Activated CD4-positive, alpha-beta T cell treated with anti-CD3 and anti-CD28 coated beads for 48 hours (primary cell): ENCODE measurements around the gene ZBTB3.
"Not testable (repeated sequence)": the region's sequence is repeated elsewhere in the genome, so short reads cannot be mapped to it uniquely, and the experiment has no call there.

ENCODE experiments used
- DNase-seq: peaks from one replicate; pipeline ENCODE4 v3.0.0-alpha.2; 2020

ZBTB3 gene

DNA sequence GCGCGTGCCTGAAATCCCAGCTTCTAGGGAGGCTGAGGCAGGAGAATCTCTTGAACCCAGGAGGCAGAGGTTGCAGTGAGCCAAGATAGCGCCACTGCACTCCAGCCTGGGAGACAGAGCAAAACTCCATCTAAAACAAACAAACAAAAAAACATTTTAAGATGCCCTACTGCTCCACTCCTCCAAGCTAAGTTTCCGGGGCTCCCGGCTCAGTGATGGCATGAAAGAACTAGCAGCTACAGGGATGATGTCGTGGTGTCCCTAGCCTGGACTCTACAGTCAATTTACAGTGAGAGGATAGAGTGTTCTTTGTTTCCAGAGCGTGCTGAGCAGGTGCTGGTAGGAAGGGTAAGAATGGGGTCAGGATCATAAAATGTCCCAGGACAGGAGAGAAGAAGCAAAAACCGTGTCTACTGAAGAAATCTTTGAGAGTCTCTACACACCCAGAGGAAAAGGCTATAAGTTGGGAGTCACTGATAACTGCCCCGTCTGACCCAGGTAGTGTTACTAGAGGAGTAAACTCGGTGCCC, 1.2 kb upstream of the ZBTB3 start:
- no peak for DNase-seq

DNA sequence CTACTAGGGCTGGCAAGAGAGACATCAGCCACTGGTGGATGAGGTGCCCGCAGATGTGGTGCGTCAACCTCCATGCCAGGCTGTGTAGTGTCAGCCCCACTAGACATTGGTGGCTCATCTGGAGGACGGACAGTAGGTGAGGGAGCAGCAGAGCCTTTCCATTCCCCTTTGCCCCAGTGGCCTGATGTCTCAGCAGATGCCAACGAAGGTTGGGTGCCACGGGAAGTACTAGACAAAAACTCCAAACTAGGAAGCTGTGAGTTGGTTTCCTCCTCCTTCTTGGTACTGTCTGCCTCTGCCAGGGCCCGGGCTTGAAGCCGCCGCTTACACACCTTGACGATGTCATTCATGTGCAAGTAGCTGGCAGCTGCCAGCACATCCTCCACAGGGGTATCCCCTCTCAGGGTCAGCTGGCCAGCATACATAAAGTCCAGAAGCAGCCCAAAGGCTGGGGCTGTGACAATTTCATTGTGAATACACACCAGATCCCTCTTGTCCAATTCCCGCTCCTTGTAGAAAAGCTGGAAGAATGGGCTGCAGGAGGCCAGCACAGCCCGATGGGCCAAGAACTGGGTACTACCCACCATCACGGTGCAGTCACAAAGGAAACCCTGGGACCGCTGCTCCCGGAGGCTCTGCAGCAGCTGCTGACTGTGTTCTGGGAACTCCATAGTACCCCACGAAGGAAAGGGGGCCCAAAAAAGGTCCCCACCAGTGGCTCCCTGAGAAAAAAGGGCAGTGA, 795 bp downstream of the ZBTB3 start:
- no peak for DNase-seq

DNA sequence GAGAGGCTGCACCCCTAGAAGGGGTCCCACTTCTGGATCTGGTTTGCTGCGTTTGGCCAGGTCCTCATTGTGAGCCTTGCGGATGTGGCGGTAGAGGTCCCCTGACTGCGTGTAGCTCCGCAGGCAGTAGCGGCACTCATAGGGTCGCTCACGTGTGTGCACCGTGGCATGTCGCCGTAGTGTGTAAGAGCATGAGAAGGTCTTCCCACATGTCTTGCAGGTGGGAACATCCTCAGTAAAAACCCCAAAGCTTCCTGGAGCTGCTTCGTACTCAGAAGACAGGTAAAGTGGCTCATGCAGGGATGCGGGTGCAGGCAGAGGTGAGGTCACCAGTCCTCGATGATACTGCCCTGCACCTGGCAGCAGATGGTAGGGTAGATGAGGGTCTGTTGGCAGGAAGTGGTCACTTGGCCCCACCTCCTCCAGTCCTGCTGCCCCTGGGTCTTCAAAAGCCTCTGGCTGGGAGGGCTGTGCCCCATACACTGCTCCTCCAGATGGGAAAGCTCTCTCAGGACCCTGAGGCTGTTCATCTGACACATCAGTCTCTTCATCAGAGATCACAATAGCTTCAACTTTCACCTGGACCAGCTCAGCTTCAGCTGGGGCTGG, 1.7 kb downstream of the ZBTB3 start:
- DNase-seq, result no peak

DNA sequence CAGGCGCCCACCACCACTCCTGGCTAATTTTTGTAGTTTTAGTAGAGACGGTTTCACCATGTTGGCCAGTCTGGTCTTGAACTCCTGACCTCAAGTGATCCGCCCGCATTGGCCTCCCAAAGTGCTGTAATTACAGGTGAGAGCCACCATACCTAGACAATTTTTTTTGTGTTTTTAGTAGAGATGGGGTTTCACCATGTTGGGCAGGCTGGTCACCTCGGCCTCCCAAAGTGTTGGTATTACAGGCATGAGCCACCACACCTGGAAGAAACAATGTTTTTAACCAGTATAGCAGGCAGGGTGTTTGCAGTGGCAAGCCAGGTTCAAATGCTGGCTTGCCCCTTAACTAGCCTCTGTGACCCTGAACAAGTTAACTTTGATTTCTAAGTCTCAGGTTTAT, 4.0 kb downstream of the ZBTB3 start:
- not testable (repeated sequence) for DNase-seq

DNA sequence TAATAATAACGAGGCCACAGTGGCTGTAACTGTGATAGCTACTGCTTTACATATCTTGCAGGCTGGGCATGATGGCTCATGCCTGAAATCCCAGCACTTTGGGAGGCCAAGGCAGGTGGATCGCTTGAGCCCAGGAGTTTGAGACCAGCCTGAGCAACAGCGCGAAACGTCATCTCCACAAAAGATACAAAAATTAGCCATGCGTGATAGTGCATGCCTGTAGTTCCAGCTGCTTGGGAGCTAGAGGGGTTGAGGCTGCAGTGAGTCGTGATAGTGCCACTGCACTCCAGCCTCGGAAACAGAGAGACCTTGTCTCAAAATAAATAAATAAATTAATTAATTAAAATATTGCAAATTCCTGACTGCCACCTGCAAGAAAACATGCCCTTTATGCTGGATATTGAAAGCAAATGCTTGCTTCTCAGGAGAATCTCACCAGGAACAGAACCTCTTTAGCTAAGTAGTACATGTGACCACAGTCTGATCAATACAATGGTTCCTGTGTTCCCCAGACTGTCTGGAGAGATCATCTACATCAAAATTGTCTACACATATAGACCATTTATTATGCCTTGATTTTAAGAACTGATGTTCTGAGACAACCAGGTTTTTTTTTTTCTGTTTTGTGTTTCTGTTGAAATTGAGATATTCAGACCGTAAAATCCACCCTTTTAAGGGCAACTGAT, 6.3 kb downstream of the ZBTB3 start:
- DNase-seq, result no peak

DNA sequence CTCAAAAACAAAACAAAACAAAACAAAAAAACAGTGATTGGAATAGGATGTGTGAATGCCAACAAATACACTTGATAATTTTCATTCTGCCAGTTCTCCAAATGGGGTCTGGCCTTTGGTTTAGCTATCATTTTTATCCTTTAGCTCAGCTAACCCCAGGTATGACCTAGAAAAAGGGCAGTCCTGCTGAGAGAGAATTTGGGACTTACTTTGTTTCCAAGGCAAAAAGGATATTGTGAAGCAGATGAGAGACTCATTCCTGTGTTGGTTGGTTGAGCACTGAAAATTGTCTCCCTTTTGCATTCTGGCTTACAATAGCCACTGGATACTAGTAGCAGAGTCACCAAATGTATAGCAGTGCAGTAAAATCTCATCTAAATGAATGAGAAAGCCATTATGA, 16.8 kb downstream of the ZBTB3 start:
- no peak for DNase-seq

DNA sequence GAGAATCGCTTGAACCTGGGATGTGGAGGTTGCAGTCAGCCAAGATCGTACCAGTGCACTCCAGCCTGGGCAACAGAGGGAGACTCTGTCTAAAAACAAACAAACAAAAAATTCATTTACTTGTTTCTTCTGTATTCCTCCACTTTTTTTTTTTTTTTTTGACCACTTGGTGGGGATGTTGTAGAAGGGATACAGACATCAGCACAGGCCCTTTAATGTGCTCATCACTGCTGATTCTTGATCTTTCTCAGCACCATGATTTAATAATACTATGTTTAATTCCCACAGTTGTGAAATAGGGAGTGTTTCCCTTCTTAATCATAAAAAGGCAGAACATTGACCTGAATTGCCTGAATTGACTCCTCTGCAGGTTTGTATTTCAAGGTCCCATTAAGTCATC, 21.1 kb downstream of the ZBTB3 start:
- no peak for DNase-seq

DNA sequence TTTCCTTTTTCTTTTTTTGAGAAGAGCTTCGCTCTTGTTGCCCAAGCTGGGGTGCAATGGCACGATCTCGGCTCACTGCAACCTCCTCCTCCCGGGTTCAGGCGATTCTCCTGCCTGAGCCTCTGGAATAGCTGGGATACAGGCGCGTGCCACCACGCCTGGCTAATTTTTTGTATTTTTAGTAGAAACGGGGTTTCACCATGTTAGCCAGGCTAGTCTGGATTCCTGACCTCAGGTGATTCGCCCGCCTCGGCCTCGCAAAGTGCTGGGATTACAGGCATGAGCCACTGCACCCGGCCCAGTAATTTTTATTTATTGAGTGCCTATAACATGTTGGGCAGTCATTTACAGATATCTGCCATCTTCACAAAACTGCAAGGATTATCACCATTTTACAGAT, 23.9 kb downstream of the ZBTB3 start:
- not testable (repeated sequence) for DNase-seq

DNA sequence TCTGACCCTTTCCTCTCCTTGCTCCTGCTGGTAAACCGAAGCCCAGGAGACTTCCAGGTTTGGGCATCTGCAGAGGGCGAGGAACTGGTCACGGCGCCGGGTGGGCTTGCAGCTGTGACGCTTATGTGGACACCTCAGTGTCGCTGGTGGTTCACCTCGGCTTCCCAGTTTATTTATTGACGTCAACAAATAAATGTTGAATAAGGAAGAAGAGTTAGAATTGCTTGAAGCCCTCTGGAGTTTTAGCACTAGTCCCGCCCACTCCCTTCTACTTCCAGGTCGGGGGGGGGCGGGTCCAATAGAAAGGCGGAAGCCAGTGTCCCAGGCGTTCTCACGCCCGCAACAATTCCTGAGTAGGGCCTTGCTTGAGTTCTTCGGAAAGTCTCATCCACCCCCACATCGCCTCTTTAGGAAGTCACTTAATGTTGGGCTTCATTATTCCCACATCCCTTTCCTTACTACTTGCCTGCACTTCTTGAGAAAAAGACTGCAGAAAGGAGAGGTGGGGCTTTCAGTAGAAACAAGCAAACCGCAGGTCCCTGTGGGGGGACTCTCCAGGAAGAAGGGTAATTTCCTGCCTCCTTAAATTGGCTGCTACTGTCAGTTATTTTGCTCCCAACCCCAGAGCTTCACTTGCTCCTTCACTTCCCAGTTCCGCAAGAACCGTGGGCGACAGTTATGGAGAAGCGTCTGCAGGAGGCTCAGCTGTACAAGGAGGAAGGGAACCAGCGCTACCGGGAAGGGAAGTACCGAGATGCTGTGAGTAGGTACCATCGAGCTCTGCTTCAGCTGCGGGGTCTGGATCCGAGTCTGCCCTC, 25.6 kb downstream of the ZBTB3 start, which contains the start of gene TTC9C:
TSS of gene TTC9C (plus strand) at position 316 of the 818 bp plus-strand sequence. CDS start at position 679, 363 bp downstream.
- DNase-seq, result peak; percentile 87

DNA sequence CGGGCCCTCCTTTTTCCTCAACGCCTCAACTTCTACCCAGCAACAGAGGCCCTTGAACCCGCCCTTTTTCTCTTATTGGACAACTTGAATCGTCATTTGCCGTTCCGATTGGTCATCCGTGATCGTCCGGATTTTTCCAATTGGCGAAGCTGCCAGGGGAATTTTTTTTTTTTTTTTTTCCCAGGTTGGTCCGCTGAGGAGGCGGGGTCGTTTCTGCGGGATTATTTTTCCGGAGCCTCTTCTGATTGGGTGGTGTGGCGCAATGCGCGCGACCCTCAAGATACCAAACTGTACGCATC, 26.1 kb downstream of the ZBTB3 start:
- peak; percentile 87 for DNase-seq

DNA sequence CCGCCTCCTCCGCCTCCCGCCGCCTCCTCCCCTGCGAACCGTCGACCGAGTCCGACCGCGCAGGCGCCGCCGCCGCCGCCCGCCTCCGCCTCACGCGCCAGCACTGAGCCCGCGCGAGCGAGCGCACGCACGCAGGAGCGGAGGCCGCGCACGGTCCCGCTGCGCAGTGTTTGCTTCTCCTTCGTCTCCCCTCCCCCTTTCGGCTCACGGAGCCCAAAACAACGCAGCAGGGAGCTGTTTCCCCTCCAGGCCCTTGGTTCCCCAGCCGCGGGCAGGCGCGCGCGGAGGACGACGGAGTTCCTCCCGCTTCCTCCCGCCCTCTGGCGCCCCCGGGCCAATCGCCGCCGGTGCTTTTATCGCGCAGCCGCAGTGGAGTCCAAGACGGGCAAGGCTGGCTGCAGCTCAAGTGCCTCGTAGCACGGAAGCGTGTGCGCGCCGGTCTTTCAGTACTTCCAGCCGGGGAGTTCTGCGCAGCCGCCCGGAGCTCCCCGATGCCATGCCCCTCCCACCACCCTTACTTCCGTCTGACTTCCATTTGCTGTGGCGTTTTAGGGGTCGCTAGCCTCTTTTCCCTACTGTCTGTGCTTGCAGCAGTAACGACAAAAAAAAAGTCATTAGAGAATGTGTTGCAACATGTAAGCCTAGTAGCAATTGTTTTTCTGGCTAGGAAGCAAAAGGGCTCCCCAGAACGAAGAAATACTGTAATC, 26.6 kb downstream of the ZBTB3 start, which contains the start of gene HNRNPUL2:
TSS of gene HNRNPUL2 (minus strand) at position 293 of the 707 bp plus-strand sequence. CDS start 301 bp downstream, outside the sequence.
- DNase-seq, result peak; percentile 99

DNA sequence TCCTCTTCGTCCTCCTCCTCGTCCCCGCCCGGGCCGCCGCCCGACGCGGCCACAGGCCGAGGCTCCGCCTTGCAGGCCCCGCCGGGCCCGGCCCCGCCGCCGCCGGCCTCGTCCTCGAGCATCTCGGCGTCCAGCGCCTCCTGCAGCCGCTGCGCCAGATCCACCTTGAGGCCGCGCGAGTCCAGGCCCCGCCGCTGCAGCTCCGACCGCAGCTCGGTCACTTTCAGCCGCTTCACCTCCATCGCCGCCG, 27.1 kb downstream of the ZBTB3 start:
- DNase-seq, result no peak

DNA sequence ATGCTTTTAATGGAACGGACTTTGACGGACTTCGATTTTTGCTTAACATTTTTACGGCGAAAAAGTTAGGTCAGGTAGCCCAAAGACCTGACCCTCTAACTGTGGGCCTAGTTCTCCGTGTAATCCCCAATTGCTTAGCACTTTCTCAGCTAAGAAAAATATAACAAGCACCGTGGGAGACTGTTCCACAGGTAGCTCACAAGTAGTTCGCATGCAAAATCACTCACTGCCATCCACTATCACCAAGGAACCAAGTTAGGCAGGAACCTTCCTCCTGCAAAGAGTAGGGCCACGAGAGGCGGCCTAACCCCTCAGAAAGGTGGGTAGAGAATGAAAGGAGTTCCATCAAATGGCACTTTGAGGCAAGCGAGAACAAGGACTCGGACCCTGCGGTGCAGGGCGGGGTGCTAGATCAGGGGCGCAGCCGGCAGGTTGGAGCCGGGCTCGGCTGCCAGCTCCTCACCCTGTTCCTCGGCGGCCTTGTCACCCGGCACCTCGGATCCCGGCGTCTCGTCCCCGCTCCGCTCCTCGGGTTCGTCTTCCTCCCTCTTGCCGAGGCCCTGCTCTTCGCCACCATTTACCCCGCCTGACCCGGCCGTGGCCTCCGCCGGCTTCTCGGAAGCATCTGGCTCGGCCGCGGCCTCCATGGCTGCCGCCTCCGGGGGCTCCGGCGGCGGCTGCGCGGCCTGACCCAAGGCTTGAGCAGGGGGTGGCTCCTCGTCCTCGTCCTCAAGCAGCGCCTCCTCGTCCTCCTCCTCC, 27.6 kb downstream of the ZBTB3 start:
- peak; percentile 37 for DNase-seq

DNA sequence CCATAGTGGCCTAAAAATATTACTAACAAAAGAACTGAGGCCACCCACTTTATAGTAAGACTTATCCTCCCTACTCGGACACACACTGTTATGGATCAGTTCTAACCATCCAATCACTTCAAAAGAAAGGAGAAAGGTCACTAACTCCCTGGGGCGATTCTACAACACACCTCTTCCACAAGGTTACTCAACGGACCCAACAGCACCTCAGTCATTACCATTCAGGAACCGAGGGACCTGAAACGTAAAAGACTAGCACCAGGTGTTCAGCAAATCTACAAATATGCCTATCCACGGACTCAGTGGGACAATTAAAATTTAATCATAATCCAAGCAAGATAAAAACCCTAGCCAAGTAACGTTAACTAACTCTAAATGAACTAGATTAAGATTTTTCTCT, 28.3 kb downstream of the ZBTB3 start:
- DNase-seq, result no peak

DNA sequence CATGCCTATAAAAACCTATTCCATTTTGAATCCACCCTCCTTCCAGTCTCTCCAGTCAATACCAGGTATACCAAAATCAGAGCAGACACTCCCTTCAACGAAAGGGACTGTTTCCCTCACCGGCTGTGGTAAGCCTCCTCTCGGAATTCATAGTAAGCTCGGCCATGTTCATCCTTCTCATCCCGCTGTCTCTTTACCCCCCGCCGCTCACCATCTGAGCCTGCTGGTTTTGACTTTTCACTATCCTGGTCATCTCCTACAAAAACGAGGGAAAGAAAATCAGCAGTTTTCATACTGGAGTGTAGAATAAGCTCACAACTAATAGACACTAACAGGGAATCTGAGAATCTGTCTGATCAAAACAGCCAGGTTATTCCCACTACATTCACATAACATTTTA, 29.8 kb downstream of the ZBTB3 start:
- no peak for DNase-seq

DNA sequence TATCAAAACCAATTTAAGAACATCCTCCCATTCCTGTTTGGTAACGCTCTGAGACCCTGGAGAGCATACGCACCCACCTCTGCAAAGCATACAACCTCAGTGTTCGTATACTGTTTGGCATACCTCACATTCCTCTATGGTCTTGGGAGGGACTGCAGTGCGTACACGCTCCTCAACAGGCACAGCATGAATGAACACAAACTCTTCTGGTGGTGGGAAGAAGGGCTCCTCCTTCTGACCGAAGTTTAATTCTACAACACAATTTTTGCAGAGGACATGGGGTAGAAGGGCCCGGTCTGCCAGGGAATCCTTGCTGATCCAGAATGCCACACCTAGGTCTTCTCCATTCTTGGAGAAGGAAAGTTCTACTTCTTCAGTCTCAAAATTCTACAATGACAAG, 32.0 kb downstream of the ZBTB3 start:
- no peak for DNase-seq

DNA sequence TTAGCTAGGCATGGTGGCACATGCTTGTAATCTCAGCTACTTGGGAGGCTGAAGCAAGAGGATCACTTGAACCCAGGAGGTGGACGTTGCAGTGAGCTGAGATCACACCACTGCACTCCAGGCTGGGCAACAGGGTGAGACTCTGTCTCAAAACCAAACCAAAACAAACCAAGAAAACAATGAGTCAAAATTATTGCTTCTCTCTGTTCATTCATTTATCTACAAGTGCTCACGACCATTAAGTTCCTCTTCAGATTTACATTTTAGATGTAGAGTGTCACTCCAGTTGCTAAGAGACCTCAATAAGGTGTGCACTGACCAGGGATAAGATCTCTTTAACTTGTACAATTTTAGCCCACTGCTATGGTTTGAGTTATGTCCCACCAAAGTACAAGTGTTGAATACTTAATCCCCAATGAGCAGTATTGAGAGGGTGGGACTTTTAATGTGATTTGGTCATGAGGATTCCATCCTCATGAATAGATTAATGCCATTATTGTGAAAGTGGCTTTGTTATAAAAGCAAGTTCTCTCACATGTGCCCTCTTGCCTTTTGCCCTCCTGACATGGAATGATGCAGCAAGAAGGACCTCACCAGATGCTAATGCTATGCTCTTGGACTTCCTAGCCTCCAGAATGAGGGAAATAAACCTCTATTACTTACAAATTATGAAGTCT, 34.5 kb downstream of the ZBTB3 start:
- DNase-seq, result no peak

DNA sequence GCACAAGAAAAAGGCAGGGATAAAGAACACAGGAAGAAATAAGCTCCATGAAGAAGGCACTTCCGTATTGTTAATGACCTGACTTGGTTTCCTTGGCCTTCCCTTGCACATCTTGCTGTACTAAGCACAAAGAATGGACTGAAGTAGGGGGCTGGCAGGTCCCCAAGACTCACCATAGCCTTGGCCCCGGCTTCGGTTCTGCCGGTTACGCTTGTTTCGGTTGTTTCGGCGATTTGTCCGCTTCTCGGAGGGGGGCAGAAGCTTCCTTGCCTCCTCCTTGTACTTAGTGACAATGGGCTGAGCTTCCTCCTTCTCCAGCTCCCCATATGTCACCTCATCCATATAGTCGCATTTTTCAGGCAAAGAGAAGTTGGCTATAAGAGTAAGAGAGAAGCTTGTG, 37.1 kb downstream of the ZBTB3 start:
- no peak for DNase-seq

DNA sequence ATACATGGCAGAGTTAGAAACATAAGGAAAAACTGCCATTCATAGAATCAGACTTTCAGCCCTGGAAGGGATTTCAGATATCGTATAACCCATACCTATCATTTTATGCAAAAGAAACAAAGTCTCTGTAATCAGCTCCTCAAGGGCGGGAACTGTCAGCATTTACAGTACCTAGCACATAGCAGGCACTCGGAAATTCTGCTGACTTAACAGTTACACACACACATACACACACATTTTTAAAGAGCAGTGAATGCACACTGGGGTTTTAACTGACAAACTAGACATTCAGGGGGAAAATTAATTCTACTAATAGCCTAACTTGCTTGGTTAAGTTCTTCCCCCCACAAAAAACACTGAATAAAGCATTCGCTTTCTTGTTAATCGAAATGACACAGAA, 37.8 kb downstream of the ZBTB3 start:
- no peak for DNase-seq

DNA sequence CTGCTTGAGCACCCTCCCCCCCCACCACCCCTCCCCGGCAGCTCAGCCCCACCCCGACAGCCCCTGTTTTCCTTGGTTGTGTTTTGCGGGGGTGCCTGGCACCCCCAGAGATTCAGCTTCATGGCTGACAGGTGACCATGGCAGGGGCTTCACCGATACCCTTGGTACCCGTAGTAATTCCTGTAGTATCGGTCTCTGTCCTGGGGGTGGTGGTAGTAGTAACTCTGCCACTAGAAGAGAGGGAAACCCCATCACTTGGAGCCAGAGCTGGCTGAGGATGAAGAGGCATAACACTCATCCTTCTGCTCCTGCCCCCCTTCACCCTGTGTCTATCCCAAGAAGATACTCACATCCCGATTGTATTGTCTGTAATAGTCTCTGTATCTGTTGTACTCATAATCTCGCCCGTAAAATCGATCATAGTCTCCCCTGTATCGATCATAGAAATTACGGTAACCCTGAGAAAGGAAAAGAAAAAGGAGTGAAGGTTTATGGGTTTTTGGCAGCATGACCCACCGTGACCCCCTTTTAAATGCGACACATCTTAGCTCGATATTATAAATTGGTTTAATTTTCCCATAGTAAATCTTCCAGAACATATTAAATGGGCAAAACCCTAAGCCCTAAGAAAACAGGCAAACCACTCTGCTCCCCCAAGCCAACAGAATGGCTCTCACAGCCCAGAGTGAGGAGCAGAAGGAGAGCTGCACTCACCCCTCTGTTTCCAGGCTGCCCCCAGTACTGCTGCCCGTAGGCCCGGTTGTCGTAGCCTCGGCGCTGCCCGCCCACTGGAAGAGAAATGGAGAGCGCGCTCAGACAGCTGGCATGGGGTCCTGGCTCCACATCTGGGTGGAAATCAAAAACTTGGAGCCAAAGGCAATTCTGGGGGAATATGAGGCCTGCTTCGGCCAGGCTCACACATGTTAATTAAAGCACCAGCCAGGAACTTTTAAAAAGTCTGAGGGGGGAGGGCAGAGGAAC, 38.5 kb downstream of the ZBTB3 start:
- no peak for DNase-seq
